ENCODE results near the gene MRPL40.

GRCh38 chr22:19476023-19476422 lies 43.7 kb downstream of the MRPL40 start:
- TF ChIP-seq, protein P1, sequence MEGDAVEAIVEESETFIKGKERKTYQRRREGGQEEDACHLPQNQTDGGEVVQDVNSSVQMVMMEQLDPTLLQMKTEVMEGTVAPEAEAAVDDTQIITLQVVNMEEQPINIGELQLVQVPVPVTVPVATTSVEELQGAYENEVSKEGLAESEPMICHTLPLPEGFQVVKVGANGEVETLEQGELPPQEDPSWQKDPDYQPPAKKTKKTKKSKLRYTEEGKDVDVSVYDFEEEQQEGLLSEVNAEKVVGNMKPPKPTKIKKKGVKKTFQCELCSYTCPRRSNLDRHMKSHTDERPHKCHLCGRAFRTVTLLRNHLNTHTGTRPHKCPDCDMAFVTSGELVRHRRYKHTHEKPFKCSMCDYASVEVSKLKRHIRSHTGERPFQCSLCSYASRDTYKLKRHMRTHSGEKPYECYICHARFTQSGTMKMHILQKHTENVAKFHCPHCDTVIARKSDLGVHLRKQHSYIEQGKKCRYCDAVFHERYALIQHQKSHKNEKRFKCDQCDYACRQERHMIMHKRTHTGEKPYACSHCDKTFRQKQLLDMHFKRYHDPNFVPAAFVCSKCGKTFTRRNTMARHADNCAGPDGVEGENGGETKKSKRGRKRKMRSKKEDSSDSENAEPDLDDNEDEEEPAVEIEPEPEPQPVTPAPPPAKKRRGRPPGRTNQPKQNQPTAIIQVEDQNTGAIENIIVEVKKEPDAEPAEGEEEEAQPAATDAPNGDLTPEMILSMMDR (IDR thresholded peaks at IDR 0.05; ENCODE audit: insufficient read depth, low read length), result no peak
- TF ChIP-seq POLR2AphosphoS5 (IDR thresholded peaks at IDR 0.05; ENCODE audit: low read depth) (no peak), REST (IDR thresholded peaks at IDR 0.05; ENCODE audit: insufficient replicate concordance, low read depth) (no peak)
